ENCODE results near the gene PARVA. TPM values are rescaled to one million over a fixed set of nuclear protein-coding genes. Genes with fewer than 3 reads are reported as not detected.

Gene PARVA
- total RNA-seq, 4 donors from 2014 or later = 181 to 228 (median 210) TPM

DNA sequence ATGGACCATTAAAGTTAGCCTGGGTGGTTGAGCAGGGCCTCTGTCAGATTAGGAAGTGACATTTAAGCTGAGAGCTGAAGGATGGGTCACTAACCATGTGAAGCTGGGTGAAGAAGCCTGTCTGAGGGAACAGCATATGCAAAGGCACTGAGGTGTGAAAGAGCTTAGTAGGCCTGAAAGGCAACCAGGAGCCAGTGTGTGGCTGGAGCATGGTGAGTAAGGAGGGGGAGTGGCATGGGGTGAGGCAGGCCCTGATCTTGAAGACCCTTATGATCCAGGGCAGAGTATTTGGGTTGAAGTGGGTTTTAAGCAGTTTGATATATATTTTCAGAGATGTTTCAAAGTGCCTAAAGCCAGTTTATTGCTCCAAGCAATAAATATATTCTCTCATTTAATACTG lies 48.8 kb downstream of the PARVA start:
- Histone ChIP-seq H3K9me3 (no peaks in the 10 kb centered on the region), H3K4me1 (peaks cover 17 to 83% (median 76%) of the 10 kb centered on the region in 4 donors), H3K36me3 (peaks cover 0 to 2% (median 0%) of the 10 kb centered on the region in 4 donors), H3K27me3 (no peaks in the 10 kb centered on the region), H3K4me3 (no peak overlapping the region), H3K27ac (replicated peaks in 1 of 4) (peak overlapping the region in 3 of 4 donors; percentile 5 to 99 (median 92))
- DNase-seq (ENCODE audit: extremely low spot score) = peak; percentile 50
- intact Hi-C loops (cut with DNase I) = no loop called here
- TF ChIP-seq EP300 (IDR thresholded peaks at IDR 0.05) (no peak), POLR2A (IDR thresholded peaks at IDR 0.05; ENCODE audit: low read depth) (no peak), POLR2AphosphoS5 (IDR thresholded peaks at IDR 0.05) (no peak)
- TF ChIP-seq, protein P1, sequence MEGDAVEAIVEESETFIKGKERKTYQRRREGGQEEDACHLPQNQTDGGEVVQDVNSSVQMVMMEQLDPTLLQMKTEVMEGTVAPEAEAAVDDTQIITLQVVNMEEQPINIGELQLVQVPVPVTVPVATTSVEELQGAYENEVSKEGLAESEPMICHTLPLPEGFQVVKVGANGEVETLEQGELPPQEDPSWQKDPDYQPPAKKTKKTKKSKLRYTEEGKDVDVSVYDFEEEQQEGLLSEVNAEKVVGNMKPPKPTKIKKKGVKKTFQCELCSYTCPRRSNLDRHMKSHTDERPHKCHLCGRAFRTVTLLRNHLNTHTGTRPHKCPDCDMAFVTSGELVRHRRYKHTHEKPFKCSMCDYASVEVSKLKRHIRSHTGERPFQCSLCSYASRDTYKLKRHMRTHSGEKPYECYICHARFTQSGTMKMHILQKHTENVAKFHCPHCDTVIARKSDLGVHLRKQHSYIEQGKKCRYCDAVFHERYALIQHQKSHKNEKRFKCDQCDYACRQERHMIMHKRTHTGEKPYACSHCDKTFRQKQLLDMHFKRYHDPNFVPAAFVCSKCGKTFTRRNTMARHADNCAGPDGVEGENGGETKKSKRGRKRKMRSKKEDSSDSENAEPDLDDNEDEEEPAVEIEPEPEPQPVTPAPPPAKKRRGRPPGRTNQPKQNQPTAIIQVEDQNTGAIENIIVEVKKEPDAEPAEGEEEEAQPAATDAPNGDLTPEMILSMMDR (IDR thresholded peaks at IDR 0.05) = no peak

DNA sequence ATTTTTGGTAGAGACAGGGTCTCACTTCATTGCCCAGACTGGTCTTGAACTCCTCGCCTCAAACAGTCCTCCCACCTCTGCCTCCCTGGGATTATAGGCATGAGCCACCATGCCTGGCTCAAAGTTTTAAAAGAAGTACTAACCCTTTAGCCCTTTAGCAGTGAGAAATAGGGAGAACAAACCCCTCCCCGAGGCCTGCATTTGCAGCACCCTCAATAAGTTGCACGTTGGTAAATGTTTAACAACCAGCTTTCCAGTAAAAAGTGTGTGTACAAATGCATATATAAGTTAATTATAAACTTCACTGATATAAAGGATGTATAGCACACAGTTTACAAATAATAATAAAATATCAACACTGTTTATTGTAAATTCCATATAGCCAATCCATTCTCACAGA lies 51.8 kb downstream of the PARVA start:
- WGBS = 78% methylated on average over 3 of the region's 3 CpGs
- peak overlapping the region; percentile 13 to 99 (median 57) for H3K27ac ChIP-seq (replicated peaks in 1 of 4)

DNA sequence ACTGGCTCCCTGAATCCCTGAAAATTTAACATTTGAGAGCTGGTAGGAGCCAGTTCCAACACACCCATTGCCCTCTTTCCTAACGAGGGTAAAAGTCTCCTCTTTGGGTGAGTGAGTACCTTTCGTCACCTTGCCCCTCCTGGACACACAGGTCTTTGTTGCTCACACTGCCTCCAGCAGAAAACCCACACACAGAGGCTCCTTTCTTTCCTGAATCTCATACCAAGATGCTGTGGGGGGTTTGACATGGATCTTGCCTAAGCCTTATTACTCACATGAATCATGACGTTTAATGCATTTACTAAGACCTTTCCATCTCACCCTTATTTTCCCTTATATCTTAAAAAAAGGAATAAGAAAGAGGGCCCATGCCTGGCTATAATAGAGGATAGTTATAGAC lies 53.0 kb downstream of the PARVA start:
- Histone ChIP-seq H3K27me3 (no peaks in the 10 kb centered on the region), H3K9me3 (no peaks in the 10 kb centered on the region), H3K4me1 (peaks cover 48 to 100% (median 97%) of the 10 kb centered on the region in 4 donors), H3K36me3 (peaks cover 0 to 2% (median 0%) of the 10 kb centered on the region in 4 donors), H3K27ac (replicated peaks in 1 of 4) (peak overlapping the region; percentile 89 to 99 (median 92)), H3K4me3 (peak overlapping the region in 3 of 4 donors; percentile 4 to 16 (median 4))
- TF ChIP-seq, protein P1 (IDR thresholded peaks at IDR 0.05) = no peak
- TF ChIP-seq POLR2A (IDR thresholded peaks at IDR 0.05; ENCODE audit: low read depth) = no peak
- TF ChIP-seq POLR2AphosphoS5 (IDR thresholded peaks at IDR 0.05) = no peak
- no peak for TF ChIP-seq EP300 (IDR thresholded peaks at IDR 0.05)
- intact Hi-C loops (cut with DNase I) = no loop called here
- DNase-seq (ENCODE audit: extremely low spot score) = peak; percentile 75
- 53% methylated on average over 3 of the region's 3 CpGs for WGBS

More for the DNA sequence above, 51.8 kb downstream of the PARVA start:
- DNase-seq (ENCODE audit: extremely low spot score) = peak; percentile 68
- intact Hi-C loops (cut with DNase I) = no loop called here
- TF ChIP-seq POLR2AphosphoS5 (IDR thresholded peaks at IDR 0.05) (no peak), POLR2A (IDR thresholded peaks at IDR 0.05; ENCODE audit: low read depth) (no peak), EP300 (IDR thresholded peaks at IDR 0.05) (no peak)
- TF ChIP-seq, protein P1 (IDR thresholded peaks at IDR 0.05) = no peak
- Histone ChIP-seq H3K4me3 (no peak overlapping the region), H3K27me3 (no peaks in the 10 kb centered on the region), H3K4me1 (peaks cover 38 to 100% (median 97%) of the 10 kb centered on the region in 4 donors), H3K36me3 (peaks cover 0 to 2% (median 0%) of the 10 kb centered on the region in 4 donors), H3K9me3 (no peaks in the 10 kb centered on the region)

DNA sequence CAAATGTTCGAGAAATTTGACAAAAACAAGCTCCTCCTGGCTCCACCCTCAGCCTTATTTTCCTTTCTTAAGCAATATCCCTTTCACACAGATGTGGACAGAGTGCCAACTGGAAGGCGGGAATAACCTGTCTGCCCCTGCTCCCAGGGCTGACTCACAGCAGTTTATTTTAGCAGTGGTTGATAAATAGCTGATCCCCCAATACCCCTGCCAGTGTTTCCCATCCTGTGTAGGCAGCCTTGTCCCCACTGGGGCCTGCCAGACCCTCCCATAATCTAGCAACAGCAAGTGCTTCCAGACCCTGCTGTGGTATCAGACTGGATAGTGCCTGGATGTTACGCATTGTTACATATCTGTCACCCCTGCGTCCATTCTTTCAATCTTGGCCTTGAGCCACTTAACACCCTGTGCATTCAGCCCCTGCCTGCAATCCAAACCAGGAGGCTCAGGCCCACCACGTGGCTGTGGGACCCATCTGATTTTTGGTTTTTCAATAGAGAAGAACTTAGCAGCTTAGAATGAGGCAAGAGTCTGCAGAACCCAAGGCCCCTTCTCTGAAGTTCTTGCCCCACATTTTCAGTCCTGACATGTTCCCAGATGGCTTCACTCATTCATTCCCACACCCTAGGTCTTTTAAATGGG lies 53.7 kb downstream of the PARVA start:
- peak; percentile 79 to 86 for TF ChIP-seq POLR2AphosphoS5 (IDR thresholded peaks at IDR 0.05)
- no peak for TF ChIP-seq POLR2A (IDR thresholded peaks at IDR 0.05; ENCODE audit: low read depth)
- WGBS = 34% methylated on average over 5 of the region's 5 CpGs
- Histone ChIP-seq H3K27ac (replicated peaks in 1 of 4) (peak overlapping the region; percentile 89 to 99 (median 92)), H3K36me3 (no peaks in the 10 kb centered on the region), H3K27me3 (no peaks in the 10 kb centered on the region), H3K4me3 (peak overlapping the region in 3 of 4 donors; percentile 4 to 16 (median 4)), H3K4me1 (peaks cover 56 to 100% (median 99%) of the 10 kb centered on the region in 4 donors), H3K9me3 (no peaks in the 10 kb centered on the region)
- peak; percentile 97 for DNase-seq (ENCODE audit: extremely low spot score)
- intact Hi-C loops (cut with DNase I) = no loop called here

DNA sequence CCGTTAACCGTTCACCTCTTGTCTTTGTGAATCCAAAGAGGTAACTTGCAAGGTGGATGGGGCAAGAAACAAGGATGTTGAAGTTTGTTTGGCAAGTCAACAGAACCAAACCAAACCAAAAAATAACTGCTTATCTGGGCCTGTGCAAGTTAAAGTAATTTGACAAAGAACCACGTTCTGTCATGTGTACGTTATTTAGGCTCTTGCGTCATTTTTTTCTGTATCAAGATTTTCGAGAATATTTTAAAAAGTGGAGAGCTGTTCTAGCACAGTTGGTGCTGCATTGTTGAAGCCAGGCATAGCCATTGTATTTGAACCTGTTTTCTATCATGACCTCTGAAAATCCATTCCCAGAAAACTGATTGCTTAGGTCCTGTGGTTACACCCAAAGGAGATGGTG lies 55.1 kb downstream of the PARVA start:
- no peaks in the 10 kb centered on the region for H3K9me3 ChIP-seq
- peak overlapping the region; percentile 89 to 99 (median 92) for H3K27ac ChIP-seq (replicated peaks in 1 of 4)
- 80% methylated on average over 6 of the region's 6 CpGs for WGBS
- peaks cover 70 to 100% (median 99%) of the 10 kb centered on the region in 4 donors for H3K4me1 ChIP-seq
- peak; percentile 14 for DNase-seq (ENCODE audit: extremely low spot score)
- H3K27me3 ChIP-seq = no peaks in the 10 kb centered on the region
- intact Hi-C loops (cut with DNase I) = no loop called here
- no peak for TF ChIP-seq POLR2A (IDR thresholded peaks at IDR 0.05; ENCODE audit: low read depth)
- TF ChIP-seq POLR2AphosphoS5 (IDR thresholded peaks at IDR 0.05) = no peak
- TF ChIP-seq EP300 (IDR thresholded peaks at IDR 0.05) = no peak
- TF ChIP-seq, protein P1 (IDR thresholded peaks at IDR 0.05) = no peak
- no peaks in the 10 kb centered on the region for H3K36me3 ChIP-seq
- no peak overlapping the region for H3K4me3 ChIP-seq

Measured in esophagus muscularis mucosa (tissue), 4 donors.